ENCODE results near the gene DDX42.
A peak's percentile ranks its signal among the peaks of the same experiment; 100 is the strongest.

DDX42 gene

GRCh38 chr17:63835167-63835720, 61.3 kb downstream of the DDX42 start:
- DNase-seq (ENCODE audit: low read depth) = no peak
- no peak overlapping the region for H3K4me3 ChIP-seq (ENCODE audit: control insufficient read depth, low read depth, low read length)
- no peak for TF ChIP-seq CTCF (conservative IDR thresholded peaks at IDR 0.05; ENCODE audit: control insufficient read depth, insufficient read depth, low read depth, low read length)

GRCh38 chr17:63836811-63837210, 62.8 kb downstream of the DDX42 start:
- TF ChIP-seq CTCF (conservative IDR thresholded peaks at IDR 0.05; ENCODE audit: control insufficient read depth, insufficient read depth, low read depth, low read length) = no peak
- no peak overlapping the region for H3K4me3 ChIP-seq (ENCODE audit: control insufficient read depth, low read depth, low read length)
- DNase-seq (ENCODE audit: low read depth) = no peak

GRCh38 chr17:63837480-63837879, 63.5 kb downstream of the DDX42 start:
- no peak for TF ChIP-seq CTCF (conservative IDR thresholded peaks at IDR 0.05; ENCODE audit: control insufficient read depth, insufficient read depth, low read depth, low read length)
- no peak for DNase-seq (ENCODE audit: low read depth)
- no peak overlapping the region for H3K4me3 ChIP-seq (ENCODE audit: control insufficient read depth, low read depth, low read length)

- no peak for TF ChIP-seq CTCF (conservative IDR thresholded peaks at IDR 0.05; ENCODE audit: control insufficient read depth, insufficient read depth, low read depth, low read length)
- no peak overlapping the region for H3K4me3 ChIP-seq (ENCODE audit: control insufficient read depth, low read depth, low read length)
- DNase-seq (ENCODE audit: low read depth) = no peak
These were observed 64.1 kb downstream of the DDX42 start for GRCh38 chr17:63837962-63838600.

- no peak for TF ChIP-seq CTCF (conservative IDR thresholded peaks at IDR 0.05; ENCODE audit: control insufficient read depth, insufficient read depth, low read depth, low read length)
- peak overlapping the region; percentile 10 for H3K4me3 ChIP-seq (ENCODE audit: control insufficient read depth, low read depth, low read length)
- DNase-seq (ENCODE audit: low read depth) = peak; percentile 95
These were observed 64.7 kb downstream of the DDX42 start for GRCh38 chr17:63838631-63839171.

GRCh38 chr17:63840591-63841349, 66.8 kb downstream of the DDX42 start:
- DNase-seq (ENCODE audit: low read depth) = peak; percentile 41
- TF ChIP-seq CTCF (conservative IDR thresholded peaks at IDR 0.05; ENCODE audit: control insufficient read depth, insufficient read depth, low read depth, low read length) = no peak
- peak overlapping the region; percentile 89 for H3K4me3 ChIP-seq (ENCODE audit: control insufficient read depth, low read depth, low read length)
